Stimulated activated CD4-positive, alpha-beta T cell treated with anti-CD3 and anti-CD28 coated beads, Interleukin-4, amount 100 ng/mL, for 48 hours (primary cell): ENCODE results near the gene CCDC183.

Experiments
- DNase-seq, 2 donors: peaks; one replicate each; pipeline ENCODE4 v3.0.0-alpha.2; 2020; ENCODE audit warnings: low read depth in 2 of 2

Gene CCDC183

DNA sequence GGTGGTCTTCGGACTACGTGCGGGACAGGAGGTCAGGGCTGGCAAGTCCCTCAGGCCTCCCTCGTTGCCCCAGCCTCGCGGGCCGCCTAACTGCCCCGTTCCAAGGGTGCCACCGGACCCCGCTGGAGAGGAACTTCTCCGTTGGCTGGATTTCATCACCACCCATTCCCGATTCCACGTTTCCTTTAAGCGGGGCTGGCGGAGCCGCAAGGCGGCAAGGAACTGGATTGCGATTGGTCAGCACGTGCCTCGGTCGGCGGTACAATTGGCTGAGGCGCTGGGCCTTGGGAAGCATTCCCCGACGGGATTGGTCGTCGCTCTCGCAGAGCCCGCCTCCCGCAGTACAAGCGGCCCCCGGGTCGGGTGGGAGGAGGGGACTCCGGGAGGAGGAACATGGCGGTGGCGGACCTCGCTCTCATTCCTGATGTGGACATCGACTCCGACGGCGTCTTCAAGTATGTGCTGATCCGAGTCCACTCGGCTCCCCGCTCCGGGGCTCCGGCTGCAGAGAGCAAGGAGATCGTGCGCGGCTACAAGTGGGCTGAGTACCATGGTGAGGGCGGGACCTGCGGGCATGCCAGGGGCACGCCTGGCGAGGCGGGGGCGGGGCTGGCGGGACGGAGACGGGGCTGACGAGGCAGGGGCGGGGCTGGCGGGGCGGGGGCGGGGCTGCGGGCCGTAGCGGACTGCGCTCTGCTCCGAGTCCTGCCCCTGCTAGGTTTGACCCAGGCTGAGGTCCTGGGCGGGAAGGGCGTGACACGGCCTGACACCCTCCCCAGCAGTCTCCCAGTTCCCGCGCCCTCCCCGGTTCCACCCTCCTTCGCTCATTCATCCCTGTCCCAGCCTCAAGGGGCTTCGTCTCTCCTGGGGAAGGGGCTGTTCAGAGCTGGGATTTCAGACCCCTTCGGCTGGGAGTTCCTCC lies 53.2 kb downstream of the CCDC183 start, which contains the start of gene PHPT1:
Gene PHPT1, plus strand, starts transcription at position 372 of the 922 bp plus-strand sequence. Its CDS starts 22 bp downstream, at position 394.
- DNase-seq = peak; percentile 94 to 97

DNA sequence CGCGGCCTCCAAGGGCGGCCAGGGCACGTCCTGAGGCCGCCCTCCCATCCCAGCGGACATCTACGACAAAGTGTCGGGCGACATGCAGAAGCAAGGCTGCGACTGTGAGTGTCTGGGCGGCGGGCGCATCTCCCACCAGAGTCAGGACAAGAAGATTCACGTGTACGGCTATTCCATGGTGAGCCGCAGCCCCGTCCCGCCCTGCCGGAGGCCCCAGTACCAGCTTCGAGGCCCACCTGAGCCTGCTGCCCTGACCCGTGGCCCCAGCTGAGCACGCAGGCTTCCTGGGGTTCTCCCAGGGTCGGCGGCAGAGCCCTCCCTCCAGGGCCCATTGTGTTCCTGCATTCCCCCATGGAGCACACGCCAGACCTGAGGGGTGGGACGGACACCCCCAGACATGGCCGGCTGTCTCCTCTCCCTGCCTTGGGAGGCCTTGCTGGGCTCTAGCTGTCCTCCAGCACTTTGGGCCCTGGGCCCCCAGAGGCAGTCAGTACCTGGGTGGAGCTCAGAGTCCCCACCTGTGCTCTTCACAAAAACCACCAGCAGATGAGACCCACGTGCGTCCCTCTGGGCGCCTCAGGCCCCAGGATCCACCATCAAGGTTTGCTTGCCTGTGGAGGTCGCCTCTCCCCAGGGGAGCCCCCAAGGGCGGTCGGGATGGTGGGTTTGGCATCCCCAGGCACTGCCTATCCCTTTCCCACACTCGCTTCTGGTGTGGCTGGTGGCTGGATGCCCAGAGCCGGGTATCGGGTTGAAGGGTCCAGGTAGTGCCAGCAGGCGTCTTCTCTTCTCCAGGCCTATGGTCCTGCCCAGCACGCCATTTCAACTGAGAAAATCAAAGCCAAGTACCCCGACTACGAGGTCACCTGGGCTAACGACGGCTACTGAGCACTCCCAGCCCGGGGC lies 54.1 kb downstream of the CCDC183 start:
- DNase-seq = no peak

- DNase-seq = no peak
Observed at GRCh38 chr9:136850866-136851775, 55.0 kb downstream of the CCDC183 start.

DNA sequence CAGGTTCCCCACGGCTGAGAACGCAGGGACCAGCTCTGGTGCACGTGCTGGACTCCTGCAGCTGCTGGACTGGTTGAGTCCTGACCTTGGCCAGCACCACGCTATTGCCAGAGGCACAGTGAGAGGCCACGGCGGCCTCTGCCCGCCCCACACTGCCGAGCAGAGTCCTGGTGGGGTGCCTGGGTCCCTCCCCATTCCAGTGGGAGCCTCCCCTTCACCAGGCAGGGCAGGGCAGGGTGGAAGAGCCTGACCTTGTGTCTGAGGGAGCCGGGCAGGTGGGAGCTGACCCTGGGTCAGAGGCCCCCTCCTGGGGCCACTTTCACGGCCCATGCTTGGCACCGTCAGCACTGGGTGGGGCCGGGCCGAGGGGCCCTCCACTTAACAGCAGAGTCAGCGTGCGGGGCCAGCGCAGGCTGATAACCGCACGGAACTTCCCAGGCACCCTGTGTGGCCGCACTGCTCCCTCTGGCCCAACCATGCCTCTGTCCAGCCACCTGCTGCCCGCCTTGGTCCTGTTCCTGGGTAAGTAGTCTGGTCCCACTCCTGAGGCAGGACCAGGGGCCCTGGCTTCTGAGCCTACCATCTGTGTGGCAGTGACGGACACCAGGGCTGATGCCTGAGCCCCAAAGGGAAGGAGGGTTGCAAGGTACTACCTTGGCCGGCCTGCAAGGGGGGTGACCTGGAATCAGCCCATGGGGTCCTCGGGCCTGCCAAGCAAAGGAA lies 56.0 kb downstream of the CCDC183 start, which contains the start of gene MAMDC4:
Gene MAMDC4, plus strand, starts transcription at position 406 of the 723 bp plus-strand sequence. Its CDS starts 71 bp downstream, at position 477.
- DNase-seq = no peak

DNA sequence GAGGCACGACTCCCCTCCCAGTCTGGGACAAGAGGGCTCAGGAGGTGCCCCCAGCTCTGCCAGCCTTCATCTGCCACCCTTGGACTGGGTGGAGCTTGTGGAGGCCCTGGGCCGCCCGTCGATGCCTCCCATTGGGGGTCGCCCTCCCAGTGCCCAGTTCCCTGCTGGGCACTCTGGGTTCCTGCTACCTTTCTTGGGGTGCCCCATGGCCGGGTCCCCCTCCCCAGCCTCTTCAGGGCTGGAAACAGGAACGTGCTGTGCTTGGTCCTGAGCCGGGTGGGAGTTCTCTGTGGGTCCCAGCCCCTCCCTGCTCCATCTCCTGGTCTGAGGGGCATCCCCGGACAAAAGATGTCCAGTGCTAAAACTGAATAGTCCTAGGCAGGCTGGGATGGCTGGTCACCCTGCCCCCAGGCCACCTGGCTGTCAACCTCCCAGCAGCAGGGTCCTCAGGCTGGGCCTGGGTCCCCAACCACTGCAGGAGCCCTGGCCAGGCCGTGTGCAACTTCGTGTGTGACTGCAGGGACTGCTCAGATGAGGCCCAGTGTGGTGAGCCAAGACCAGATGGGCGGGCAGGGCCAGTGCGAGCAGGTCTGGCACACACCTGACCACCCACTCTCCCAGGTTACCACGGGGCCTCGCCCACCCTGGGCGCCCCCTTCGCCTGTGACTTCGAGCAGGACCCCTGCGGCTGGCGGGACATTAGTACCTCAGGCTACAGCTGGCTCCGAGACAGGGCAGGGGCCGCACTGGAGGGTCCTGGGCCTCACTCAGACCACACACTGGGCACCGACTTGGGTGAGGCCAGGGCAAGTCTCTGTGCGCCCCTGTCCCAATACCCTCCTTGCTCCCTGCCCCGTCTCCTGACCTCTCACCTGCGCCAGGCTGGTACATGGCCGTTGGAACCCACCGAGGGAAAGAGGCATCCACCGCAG lies 56.8 kb downstream of the CCDC183 start:
- no peak for DNase-seq

GRCh38 chr9:136853596-136854112 lies 57.5 kb downstream of the CCDC183 start:
- no peak for DNase-seq

- no peak for DNase-seq
Observed at GRCh38 chr9:136854113-136854841, 58.1 kb downstream of the CCDC183 start.

GRCh38 chr9:136854842-136855460 lies 58.8 kb downstream of the CCDC183 start:
- no peak for DNase-seq

DNA sequence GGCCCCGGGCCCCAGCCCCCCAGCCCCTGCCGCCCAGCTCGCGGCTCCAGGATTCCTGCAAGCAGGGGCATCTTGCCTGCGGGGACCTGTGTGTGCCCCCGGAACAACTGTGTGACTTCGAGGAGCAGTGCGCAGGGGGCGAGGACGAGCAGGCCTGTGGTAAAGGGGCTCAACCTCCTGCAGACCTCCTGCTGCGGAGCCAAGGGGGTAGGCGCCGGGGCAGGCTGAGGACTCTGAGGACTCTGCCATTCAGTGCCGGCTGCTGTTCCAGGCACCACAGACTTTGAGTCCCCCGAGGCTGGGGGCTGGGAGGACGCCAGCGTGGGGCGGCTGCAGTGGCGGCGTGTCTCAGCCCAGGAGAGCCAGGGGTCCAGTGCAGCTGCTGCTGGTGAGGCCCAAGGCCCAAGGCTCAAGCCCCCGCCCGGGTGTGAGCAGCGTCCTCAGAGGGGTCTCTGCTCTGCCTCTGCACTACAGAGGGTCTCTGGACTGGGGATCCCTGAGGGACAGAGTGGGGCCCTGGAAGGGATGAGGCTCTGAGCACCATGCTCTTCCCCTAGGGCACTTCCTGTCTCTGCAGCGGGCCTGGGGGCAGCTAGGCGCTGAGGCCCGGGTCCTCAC lies 59.4 kb downstream of the CCDC183 start:
- DNase-seq = no peak

DNA sequence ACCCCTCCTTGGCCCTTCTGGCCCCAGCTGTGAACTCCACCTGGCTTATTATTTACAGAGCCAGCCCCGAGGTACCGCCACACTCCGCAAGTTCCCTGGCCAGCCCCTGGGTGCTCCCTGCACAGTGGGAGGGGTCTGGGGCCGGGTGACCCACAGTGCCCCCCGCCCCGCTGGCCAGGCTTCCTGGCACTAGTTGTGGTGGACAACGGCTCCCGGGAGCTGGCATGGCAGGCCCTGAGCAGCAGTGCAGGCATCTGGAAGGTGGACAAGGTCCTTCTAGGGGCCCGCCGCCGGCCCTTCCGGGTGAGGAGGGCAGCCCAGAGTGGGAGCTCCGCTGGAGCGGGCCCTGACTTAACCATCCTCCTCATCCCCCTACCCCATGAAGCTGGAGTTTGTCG lies 59.9 kb downstream of the CCDC183 start:
- DNase-seq = no peak

DNA sequence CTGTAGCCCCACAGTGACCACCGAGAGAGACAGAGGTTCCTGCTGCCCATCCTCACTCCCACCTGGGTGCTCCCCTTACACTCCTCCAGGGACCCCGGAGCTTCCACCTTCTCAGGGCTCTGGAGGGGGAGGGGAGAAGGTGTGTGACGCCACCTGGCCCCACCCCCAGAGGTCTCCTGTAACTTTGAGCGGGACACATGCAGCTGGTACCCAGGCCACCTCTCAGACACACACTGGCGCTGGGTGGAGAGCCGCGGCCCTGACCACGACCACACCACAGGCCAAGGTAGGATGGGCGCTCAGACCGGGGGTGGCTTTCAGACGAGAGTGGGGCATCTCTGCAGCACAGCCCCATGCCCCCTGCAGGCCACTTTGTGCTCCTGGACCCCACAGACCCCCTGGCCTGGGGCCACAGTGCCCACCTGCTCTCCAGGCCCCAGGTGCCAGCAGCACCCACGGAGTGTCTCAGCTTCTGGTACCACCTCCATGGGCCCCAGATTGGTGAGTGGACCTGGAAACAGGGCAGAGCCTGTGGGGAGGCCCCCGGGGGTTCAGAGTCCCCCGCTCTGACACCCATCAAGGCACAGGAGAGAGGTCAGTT lies 60.5 kb downstream of the CCDC183 start:
- DNase-seq = no peak

DNA sequence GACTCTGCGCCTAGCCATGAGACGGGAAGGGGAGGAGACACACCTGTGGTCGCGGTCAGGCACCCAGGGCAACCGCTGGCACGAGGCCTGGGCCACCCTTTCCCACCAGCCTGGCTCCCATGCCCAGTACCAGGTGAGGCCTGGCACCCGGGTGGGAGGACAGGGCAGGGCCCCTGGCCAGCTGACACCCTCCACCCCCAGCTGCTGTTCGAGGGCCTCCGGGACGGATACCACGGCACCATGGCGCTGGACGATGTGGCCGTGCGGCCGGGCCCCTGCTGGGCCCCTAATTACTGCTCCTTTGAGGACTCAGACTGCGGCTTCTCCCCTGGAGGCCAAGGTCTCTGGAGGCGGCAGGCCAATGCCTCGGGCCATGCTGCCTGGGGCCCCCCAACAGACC lies 61.0 kb downstream of the CCDC183 start:
- DNase-seq = no peak
